Stimulated activated CD4-positive, alpha-beta T cell treated with anti-CD3 and anti-CD28 coated beads, Interleukin-1b, Interleukin-23, amount 100 ng/mL, for 48 hours (primary cell): ENCODE data around the gene CEACAM20.
"Not testable (repeated sequence)": the region's sequence is repeated elsewhere in the genome, so short reads cannot be mapped to it uniquely, and the experiment has no call there.

Experiments
- DNase-seq: peaks from one replicate; pipeline ENCODE4 v3.0.0-alpha.2; 2020

The CEACAM20 gene

GRCh38 chr19:44544031-44544430, 14.6 kb upstream of the CEACAM20 start:
- no peak for DNase-seq

- no peak for DNase-seq
Observed at GRCh38 chr19:44542671-44543070, 13.2 kb upstream of the CEACAM20 start.

- no peak for DNase-seq
Observed at GRCh38 chr19:44540736-44541135, 11.3 kb upstream of the CEACAM20 start.

- no peak for DNase-seq
Observed at GRCh38 chr19:44539991-44540390, 10.5 kb upstream of the CEACAM20 start.

DNA sequence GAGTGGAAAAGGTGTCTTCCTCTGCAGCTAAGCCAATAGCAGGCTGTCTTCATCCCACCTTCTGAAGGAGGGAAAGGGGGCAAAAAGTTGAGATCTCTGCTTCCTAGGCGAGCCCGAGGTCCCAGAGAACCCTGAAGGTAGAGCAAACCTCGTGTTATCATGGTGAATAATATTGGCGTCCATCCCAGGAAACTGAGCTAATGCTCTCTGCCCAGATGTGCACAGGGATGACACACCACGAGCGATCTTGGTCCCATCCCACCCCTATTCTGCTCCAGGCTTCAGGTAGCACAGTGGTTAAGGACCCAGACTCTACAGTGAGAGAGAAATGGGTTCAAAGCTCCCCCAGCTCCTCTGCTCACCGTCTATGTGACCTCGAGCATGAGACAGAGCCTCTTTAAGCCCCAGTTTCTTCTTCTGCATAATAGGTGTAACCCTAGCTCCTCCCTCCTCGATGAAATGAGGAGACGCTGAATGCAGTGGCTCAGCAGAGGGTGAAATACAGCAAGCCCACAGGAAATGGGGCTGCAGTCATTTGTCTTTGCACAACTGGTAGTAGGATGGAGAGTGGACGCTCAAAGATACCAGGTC, 9.9 kb upstream of the CEACAM20 start:
- DNase-seq, result no peak

- DNase-seq, result not testable (repeated sequence)
Observed at GRCh38 chr19:44535361-44535760, 5.9 kb upstream of the CEACAM20 start.

DNA sequence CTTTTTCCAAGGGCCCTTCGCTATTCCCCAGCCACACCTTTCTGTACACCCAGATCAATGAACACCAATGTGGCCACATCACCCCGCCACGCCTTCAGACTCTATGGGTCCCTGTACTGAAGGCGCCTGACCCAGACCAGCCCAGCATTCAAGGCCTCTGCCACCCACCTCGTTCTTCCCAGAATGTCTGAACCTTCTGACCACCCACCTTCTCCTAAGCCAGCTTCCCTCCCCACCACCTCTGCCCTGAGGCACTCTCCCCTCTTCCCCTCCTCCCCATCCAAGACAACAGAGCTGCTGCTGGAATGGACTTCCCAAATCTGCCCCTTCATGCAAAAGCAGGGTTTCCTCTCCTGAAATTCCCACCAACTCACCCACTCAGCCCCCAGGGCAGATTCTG, 3.3 kb upstream of the CEACAM20 start:
- no peak for DNase-seq

- DNase-seq, result no peak
Observed at GRCh38 chr19:44530777-44531176, 1.3 kb upstream of the CEACAM20 start.

DNA sequence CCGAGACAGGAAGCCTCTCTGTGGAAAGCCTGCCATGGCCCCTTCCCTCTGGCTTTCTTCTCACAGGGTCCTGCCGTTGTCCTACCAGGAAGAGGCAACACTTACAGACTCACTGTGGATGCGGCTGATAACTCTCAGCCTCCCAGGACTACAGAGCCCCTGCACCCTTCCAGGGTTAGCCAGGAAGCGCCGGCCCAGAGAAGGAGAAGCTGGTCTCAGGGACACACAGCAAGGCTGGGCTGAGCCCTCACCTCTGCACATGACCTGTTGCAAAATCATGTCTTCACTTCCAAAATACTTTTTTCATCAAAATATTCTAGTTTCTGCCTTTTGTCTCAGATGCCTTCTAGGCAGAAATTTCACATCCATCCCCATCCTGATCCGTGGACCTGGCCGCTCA, 1.9 kb downstream of the CEACAM20 start:
- no peak for DNase-seq

- DNase-seq, result no peak
Observed at GRCh38 chr19:44525721-44526430, 3.6 kb downstream of the CEACAM20 start.

- DNase-seq, result no peak
Observed at GRCh38 chr19:44521370-44521769, 8.1 kb downstream of the CEACAM20 start.

DNA sequence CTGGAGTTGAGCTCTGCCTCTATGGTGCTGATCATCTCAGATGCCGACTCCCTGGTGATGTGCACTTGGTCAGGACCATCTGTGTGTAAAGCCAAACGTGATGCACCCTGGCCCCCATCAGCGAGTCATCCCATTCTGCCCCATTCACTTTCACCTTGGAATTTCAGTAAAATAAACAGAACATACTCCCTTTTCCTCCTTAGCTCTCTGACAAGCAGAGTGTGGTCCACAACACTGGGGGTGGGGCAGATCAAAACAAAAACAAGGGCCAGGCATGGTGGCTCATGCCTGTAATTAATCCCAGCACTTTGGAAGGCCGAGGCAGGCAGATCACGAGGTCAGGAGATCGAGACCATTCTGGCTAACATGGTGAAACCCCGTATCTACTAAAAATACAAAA, 12.3 kb downstream of the CEACAM20 start:
- DNase-seq, result no peak

DNA sequence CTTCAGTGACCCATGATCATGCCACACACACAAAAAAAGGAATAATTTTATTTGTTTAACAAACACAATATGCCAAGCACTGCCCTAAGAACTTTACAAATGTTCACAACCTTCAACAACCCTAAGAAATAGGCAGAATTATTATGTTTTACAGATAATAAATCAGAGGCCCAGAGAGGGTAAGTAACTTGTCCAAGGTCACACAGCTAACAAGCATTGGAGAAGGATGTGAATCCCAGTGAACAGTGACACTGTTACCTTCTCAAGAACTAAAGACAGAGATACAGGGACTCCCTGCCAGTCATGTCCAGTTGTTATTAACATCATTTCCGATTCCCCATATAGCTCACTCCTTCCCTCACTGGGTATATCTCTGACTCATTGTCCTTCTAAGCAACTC, 13.6 kb downstream of the CEACAM20 start:
- no peak for DNase-seq

- no peak for DNase-seq
Observed at GRCh38 chr19:44515031-44515430, 14.4 kb downstream of the CEACAM20 start.

- peak; percentile 41 for DNase-seq
Observed at GRCh38 chr19:44512326-44513298, 16.9 kb downstream of the CEACAM20 start.

DNA sequence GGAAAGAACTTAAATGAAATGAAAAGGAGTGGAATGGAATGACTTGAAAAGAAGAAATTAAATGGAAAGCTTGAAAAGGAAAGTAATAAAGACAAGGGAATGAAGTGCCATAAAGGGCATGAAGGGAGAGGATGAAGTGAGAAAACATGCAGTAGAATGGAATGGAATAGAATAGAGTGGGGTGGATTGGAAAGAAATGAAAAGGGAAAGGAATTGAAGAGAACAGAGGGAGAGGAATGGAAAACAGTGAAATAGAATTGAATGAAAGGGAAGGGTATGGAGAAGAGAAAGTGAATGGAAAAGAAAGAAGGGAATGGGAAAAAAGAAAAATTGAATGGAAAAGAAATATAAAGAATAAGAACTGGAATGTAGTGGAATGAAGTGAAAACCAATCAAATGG, 20.0 kb downstream of the CEACAM20 start:
- no peak for DNase-seq

GRCh38 chr19:44499962-44500949, 29.2 kb downstream of the CEACAM20 start, which contains the start of gene ZNF180:
Gene ZNF180 (minus strand): TSS chr19:44500522. CDS start chr19:44497334, 3,188 bp downstream.
- DNase-seq, result peak; percentile 94

DNA sequence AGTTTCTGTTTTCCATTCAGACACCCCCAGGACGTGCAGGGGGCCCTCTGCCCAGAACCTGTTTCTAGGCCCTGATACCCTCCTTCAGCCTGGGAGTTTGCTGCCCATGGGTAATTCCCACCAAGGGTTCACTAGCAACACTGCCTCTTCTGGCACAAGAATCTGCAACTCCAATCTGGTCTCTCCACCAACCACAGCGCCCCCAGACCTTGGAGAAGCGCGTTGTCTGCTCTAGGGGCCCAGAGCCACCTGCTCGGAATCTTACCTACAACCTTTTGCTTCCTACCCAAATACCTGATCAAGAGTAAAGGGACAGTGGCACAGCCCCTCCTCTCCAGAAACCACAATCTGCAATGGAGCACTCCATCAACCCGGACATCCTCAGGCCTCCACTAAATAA, 29.9 kb downstream of the CEACAM20 start:
- DNase-seq, result no peak

- DNase-seq, result no peak
Observed at GRCh38 chr19:44498988-44499387, 30.5 kb downstream of the CEACAM20 start.

GRCh38 chr19:44496711-44497110, 32.8 kb downstream of the CEACAM20 start:
- no peak for DNase-seq

GRCh38 chr19:44476559-44477408, 52.7 kb downstream of the CEACAM20 start:
- DNase-seq, result no peak
